Adrenal gland (tissue), 12 donors: ENCODE data around the gene RALGAPB. TPM values are rescaled to one million over a fixed set of nuclear protein-coding genes. Genes with fewer than 3 reads are reported as not detected.

Source experiments
- DNase-seq, 7 donors: peaks; one replicate each; pipeline ENCODE4 v3.0.0-alpha.2; 2019 to 2020
- H3K27ac ChIP-seq, 5 donors: fragments of 200-600 bp; sonication (generic) in 4 of 5; 1 replicate in 3 of 5; 2 replicates in 2 of 5; pipeline versions ENCODE4 v1.5.1 to v1.8.0; 2016 to 2020; ENCODE audit warnings: mild to moderate bottlenecking in 1 of 5
- H3K27me3 ChIP-seq: fragments of 200-600 bp; 2 replicates; pipeline ENCODE4 v1.8.0; 2021
- H3K36me3 ChIP-seq, 2 donors: fragments of 200-600 bp; replicated peaks in 1 of 2; 1 replicate in 1 of 2; 2 replicates in 1 of 2; pipeline versions ENCODE4 v1.5.1 to v1.8.0; 2018 to 2022
- H3K4me1 ChIP-seq, 2 donors: fragments of 200-600 bp; replicated peaks in 1 of 2; 1 replicate in 1 of 2; 2 replicates in 1 of 2; pipeline versions ENCODE4 v1.5.1 to v1.8.0; 2018 to 2021
- H3K4me3 ChIP-seq, 4 donors: fragments of 200-600 bp; sonication (generic) in 3 of 4; one replicate each; pipeline ENCODE4 v1.5.1; 2016 to 2018
- H3K9me3 ChIP-seq, 3 donors: fragments of 200-600 bp; sonication (generic) in 1 of 3; replicated peaks in 1 of 3; 1 replicate in 2 of 3; 2 replicates in 1 of 3; pipeline versions ENCODE4 v1.5.1 to v1.8.0; 2016 to 2021
- CTCF ChIP-seq, 6 experiments: fragments of 450-650 bp in 4 of 6; fragments of 200-600 bp in 2 of 6; sonication (generic) in 1 of 6; IDR thresholded peaks; 1 replicate in 5 of 6; 2 replicates in 1 of 6; pipeline versions ENCODE4 v1.5.1 to v1.8.0; 2016 to 2021; ENCODE audit warnings: antibody characterized with exemption in 6 of 6, mild to moderate bottlenecking in 2 of 6, moderate library complexity in 1 of 6
- POLR2A ChIP-seq, 2 donors: fragments of 450-650 bp; IDR thresholded peaks; one replicate each; pipeline ENCODE4 v1.6.1; 2017; ENCODE audit warnings: antibody characterized with exemption in 2 of 2, mild to moderate bottlenecking in 2 of 2, moderate library complexity in 1 of 2
- WGBS, 4 donors: extraction: QIAGEN DNeasy Blood & Tissue Kit in 2 of 4; methylation state at CpG; one replicate each; pipeline versions ENCODE4 v1.1.5 to v1.1.7; 2013 to 2017; 5-methylcytosine and 5-hydroxymethylcytosine counted together
- intact Hi-C, 2 donors: fragments of 100-400 bp; cut with DNase I; formaldehyde crosslinking; loops; one replicate each; pipeline versions ENCODE4 v1.14.1 to v1.15.0; 2022 to 2023
- polyA plus RNA-seq, 3 donors: library from polyadenylated mRNA; stranded (reverse); fragments of 200-250 nt in 2 of 3; fragments of 350-450 nt in 1 of 3; fragmentation: Illumina TruSeq in 1 of 3; extraction: RNeasy Lipid Tissue Mini Kit (QIAGEN cat#74804) in 1 of 3; gene quantifications; one replicate each; pipeline ENCODE4 v1.2.3, GENCODE V29; 2013 to 2014
- total RNA-seq, 9 donors: library from RNA; depleted of rRNA in 4 of 9; stranded (reverse); fragments of >200 nt in 4 of 9; fragments of 120-200 nt in 1 of 9; fragmentation: NEBNext Ultra II Directional in 1 of 9; extraction: Animal tissue kit (Norgen Biotek cat#: 25700) in 1 of 9; gene quantifications; one replicate each; pipeline versions ENCODE4 v1.1.0 to v1.2.4, GENCODE V29; 2013 to 2023
- donor health status: healthy with polysubstance abuse.
- donor health status: Bipolar disorder and iron deficiency.
- donor health status: DM: yes; HTN: yes; CAD: no.
- donor health status: DM: no; HTN: no; CAD: no.
- donor health status: DM: no; HTN: no; CAD: no.
- donor health status: DM: yes; HTN: yes; CAD: no.

RALGAPB gene
- total and polyA plus RNA-seq, 12 donors: 11.7 to 44.7 (median 31.7) TPM

- no peak for TF ChIP-seq POLR2A (IDR thresholded peaks at IDR 0.05)
- no peak for TF ChIP-seq CTCF (IDR thresholded peaks at IDR 0.05)
These were observed 5.7 kb upstream of the RALGAPB start for GRCh38 chr20:38466983-38467382.

DNA sequence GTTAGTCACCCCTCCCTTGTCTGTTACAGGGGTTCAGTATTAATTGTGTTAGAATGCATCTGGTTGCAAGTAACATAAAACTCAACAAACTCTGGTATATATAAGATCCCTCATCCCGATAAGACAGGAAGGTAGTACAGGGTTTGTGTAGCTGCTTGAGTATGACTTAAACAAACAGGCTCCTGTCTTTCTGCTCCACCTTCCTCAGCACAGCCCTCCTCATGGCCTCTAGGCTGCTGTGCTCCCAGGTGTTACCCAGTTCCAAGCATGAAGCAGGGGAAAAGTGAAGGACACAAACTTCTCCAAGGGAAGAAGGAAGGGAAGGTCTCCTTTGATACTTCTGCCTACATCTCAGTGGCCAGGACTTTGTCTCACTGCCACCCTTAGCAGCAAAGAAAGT, 1.4 kb upstream of the RALGAPB start:
- H3K9me3 ChIP-seq: no peaks in the 10 kb centered on the region
- H3K27ac ChIP-seq: peak overlapping the region in 2 of 5 donors; percentile 87 to 92
- 80 to 87% (median 85%) methylated on average over 1 of the region's 1 CpG for WGBS, 4 donors
- no peaks in the 10 kb centered on the region for H3K27me3 ChIP-seq
- intact Hi-C loops: no loop called here
- H3K36me3 ChIP-seq: no peaks in the 10 kb centered on the region
- DNase-seq: no peak
- TF ChIP-seq CTCF (IDR thresholded peaks at IDR 0.05) (no peak), POLR2A (IDR thresholded peaks at IDR 0.05) (no peak)
- no peak overlapping the region for H3K4me3 ChIP-seq
- H3K4me1 ChIP-seq: peaks cover 5 to 21% of the 10 kb centered on the region in 2 donors

More at GRCh38 chr20:38466983-38467382, 5.7 kb upstream of the RALGAPB start:
- Histone ChIP-seq H3K4me1 (no peaks in the 10 kb centered on the region), H3K9me3 (no peaks in the 10 kb centered on the region), H3K36me3 (no peaks in the 10 kb centered on the region), H3K27me3 (no peaks in the 10 kb centered on the region), H3K4me3 (no peak overlapping the region), H3K27ac (no peak overlapping the region)
- intact Hi-C loops: no loop called here
- WGBS, 4 donors: 69 to 82% (median 74%) methylated on average over 3 of the region's 3 CpGs
- DNase-seq: no peak

GRCh38 chr20:38471987-38472512, 593 bp upstream of the RALGAPB start:
- WGBS, 4 donors: 11 to 13% (median 11%) methylated on average over 12 of the region's 12 CpGs
- Histone ChIP-seq H3K4me1 (peaks cover 5 to 25% of the 10 kb centered on the region in 2 donors), H3K4me3 (peak overlapping the region in 2 of 4 donors; percentile 71 to 91), H3K27ac (peak overlapping the region; percentile 52 to 93 (median 91)), H3K27me3 (no peaks in the 10 kb centered on the region), H3K36me3 (no peaks in the 10 kb centered on the region), H3K9me3 (no peaks in the 10 kb centered on the region)
- DNase-seq: peak in 1 of 7 donors; percentile 32
- TF ChIP-seq POLR2A (IDR thresholded peaks at IDR 0.05): no peak
- no peak for TF ChIP-seq CTCF (IDR thresholded peaks at IDR 0.05)
- intact Hi-C loops: no loop called here

DNA sequence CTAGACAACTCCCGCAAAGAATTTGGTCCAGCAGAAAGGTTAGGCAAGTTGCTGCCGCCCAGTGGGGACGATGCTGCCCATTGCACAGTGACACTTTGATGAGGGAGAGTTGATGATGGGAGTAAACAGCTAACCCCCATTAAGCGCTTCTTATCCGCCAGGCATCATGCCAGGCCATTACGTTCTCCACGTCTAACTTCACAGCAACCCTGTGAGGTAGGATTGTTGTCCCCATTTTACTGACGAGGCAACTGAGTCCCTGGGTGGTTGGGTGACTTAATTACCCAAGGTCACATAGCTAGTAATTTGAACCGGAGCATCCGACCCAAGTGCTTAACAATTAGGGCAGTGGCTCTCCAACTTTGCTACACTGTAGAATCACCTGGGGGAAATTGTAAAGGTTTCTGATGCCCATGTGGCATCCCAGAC, 738 bp downstream of the RALGAPB start:
- no peak for TF ChIP-seq POLR2A (IDR thresholded peaks at IDR 0.05)
- peak in 1 of 6 experiments; percentile 7 for TF ChIP-seq CTCF (IDR thresholded peaks at IDR 0.05)
- H3K4me1 ChIP-seq: peaks cover 5 to 25% of the 10 kb centered on the region in 2 donors
- peak overlapping the region in 3 of 4 donors; percentile 71 to 91 (median 85) for H3K4me3 ChIP-seq
- H3K36me3 ChIP-seq: no peaks in the 10 kb centered on the region
- H3K9me3 ChIP-seq: no peaks in the 10 kb centered on the region
- WGBS, 4 donors: 8 to 18% (median 12%) methylated on average over 5 to 10 of the region's 10 CpGs
- peak in 3 of 7 donors; percentile 45 to 71 (median 50) for DNase-seq
- H3K27ac ChIP-seq: peak overlapping the region in 4 of 5 donors; percentile 87 to 97 (median 92)
- intact Hi-C loops: no loop called here
- H3K27me3 ChIP-seq: no peaks in the 10 kb centered on the region
